ENCODE results near the gene GSTT2.
"Not testable (repeated sequence)": the region's sequence is repeated elsewhere in the genome, so short reads cannot be mapped to it uniquely, and the experiment has no call there.

The GSTT2 gene

DNA sequence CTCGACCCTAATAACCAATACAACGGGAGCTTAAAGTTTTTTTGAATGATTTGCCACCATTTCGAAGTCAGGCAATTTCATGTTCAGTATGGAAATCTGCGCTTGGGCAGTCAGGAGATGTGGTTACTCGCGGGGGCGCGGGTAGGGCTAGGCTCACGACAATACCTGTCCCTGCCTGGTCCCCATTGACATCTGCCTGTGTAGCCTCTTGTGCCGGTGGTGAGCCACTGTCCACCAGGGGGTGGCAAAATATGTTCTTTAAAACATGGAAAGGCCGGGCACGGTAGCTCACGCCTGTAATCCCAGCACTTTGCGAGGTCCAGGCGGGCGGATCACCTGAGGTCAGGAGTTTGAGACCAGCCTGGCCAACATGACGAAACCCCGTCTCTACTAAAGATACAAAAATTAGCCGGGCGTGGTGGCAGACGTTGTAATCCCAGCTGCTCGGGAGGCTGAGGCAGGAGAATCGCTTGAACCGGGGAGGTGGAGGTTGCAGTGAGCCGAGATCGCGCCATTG is 5.0 kb upstream of the GSTT2 start:
- H3K36me3 ChIP-seq (ENCODE audit: insufficient read depth, insufficient read length, low read length): peaks cover 21% of the 10 kb centered on the region
- H3K4me3 ChIP-seq (ENCODE audit: insufficient read length, low read depth); H3K9me3 ChIP-seq (ENCODE audit: insufficient read depth, low read length); DNase-seq (ENCODE audit: low read depth, low spot score); H3K4me1 ChIP-seq (ENCODE audit: insufficient read depth, insufficient read length); H3K9ac ChIP-seq (ENCODE audit: insufficient read length, low read depth); H3K27me3 ChIP-seq (ENCODE audit: insufficient read depth, insufficient read length): not testable (repeated sequence)

GRCh38 chr22:23977304-23977703 is 2.6 kb upstream of the GSTT2 start:
- not testable (repeated sequence) for H3K9ac ChIP-seq (ENCODE audit: insufficient read length, low read depth); H3K4me1 ChIP-seq (ENCODE audit: insufficient read depth, insufficient read length)

DNA sequence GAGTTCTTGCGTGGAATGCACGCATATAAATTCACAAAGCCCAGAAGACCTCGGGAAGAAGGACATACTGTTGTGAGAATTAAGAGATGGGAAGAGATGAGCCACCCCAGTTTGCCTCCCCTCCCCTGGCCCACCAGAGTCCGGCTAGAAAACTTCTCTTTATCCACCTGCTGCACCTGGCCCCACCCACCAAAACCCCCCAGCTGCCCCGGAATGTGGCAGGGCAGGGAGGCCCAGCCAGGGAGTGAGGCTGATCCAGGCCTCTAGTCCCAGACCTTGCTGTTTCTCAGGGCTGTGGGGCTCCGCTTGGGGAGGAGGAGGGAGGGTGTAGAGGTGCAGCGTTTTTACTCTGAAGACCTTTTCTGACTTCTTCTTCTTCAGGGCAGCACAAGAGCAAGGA is 633 bp downstream of the GSTT2 start:
- not testable (repeated sequence) for H3K9me3 ChIP-seq (ENCODE audit: insufficient read depth, low read length); DNase-seq (ENCODE audit: low read depth, low spot score); H3K9ac ChIP-seq (ENCODE audit: insufficient read length, low read depth); H3K36me3 ChIP-seq (ENCODE audit: insufficient read depth, insufficient read length, low read length); H3K4me3 ChIP-seq (ENCODE audit: insufficient read length, low read depth); H3K4me1 ChIP-seq (ENCODE audit: insufficient read depth, insufficient read length); H3K27me3 ChIP-seq (ENCODE audit: insufficient read depth, insufficient read length)

More at GRCh38 chr22:23977304-23977703, 2.6 kb upstream of the GSTT2 start:
- not testable (repeated sequence) for DNase-seq (ENCODE audit: low read depth, low spot score); H3K9me3 ChIP-seq (ENCODE audit: insufficient read depth, low read length); H3K36me3 ChIP-seq (ENCODE audit: insufficient read depth, insufficient read length, low read length); H3K4me3 ChIP-seq (ENCODE audit: insufficient read length, low read depth); H3K27me3 ChIP-seq (ENCODE audit: insufficient read depth, insufficient read length)

DNA sequence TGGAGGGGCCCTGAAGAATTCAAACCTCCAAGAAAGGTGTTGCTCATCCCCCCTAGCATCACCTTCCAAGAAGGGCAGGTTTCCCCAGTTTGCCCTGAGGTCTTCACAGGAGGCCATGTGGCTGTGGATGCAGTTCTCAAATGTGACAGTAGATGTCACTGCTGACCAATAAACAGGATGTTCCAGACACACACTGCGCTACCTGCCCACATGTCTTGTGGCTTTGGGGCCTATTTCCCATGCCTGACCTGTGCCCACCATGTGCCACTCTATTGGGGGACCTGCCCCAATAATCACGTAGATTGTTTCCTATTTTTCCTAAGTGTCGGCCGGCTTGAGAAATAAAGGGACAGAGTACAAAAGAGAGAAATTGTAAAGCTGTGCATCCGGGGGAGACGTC is 4.5 kb downstream of the GSTT2 start:
- no peak overlapping the region for H3K4me3 ChIP-seq (ENCODE audit: insufficient read length, low read depth)
- peak; percentile 16 for DNase-seq (ENCODE audit: low read depth, low spot score)
- TF ChIP-seq YY1 (IDR thresholded peaks at IDR 0.05; ENCODE audit: insufficient read depth, insufficient read length) (no peak), ZNF274 (IDR thresholded peaks at IDR 0.05; ENCODE audit: low read depth, low read length) (no peak), SUZ12 (IDR thresholded peaks at IDR 0.05; ENCODE audit: extremely low read depth, insufficient read depth, insufficient read length) (no peak)

GRCh38 chr22:23986089-23986488 is 6.2 kb downstream of the GSTT2 start:
- H3K9ac ChIP-seq (ENCODE audit: insufficient read length, low read depth); H3K4me3 ChIP-seq (ENCODE audit: insufficient read length, low read depth); H3K27me3 ChIP-seq (ENCODE audit: insufficient read depth, insufficient read length); H3K36me3 ChIP-seq (ENCODE audit: insufficient read depth, insufficient read length, low read length); H3K4me1 ChIP-seq (ENCODE audit: insufficient read depth, insufficient read length); H3K9me3 ChIP-seq (ENCODE audit: insufficient read depth, low read length); DNase-seq (ENCODE audit: low read depth, low spot score): not testable (repeated sequence)

More for the DNA sequence above, 4.5 kb downstream of the GSTT2 start:
- Histone ChIP-seq H3K4me1 (ENCODE audit: insufficient read depth, insufficient read length) (no peaks in the 10 kb centered on the region), H3K9me3 (ENCODE audit: insufficient read depth, low read length) (no peaks in the 10 kb centered on the region), H3K27me3 (ENCODE audit: insufficient read depth, insufficient read length) (no peaks in the 10 kb centered on the region), H3K36me3 (ENCODE audit: insufficient read depth, insufficient read length, low read length) (no peaks in the 10 kb centered on the region), H3K9ac (ENCODE audit: insufficient read length, low read depth) (no peak overlapping the region)

- H3K4me1 ChIP-seq (ENCODE audit: insufficient read depth, insufficient read length); H3K9ac ChIP-seq (ENCODE audit: insufficient read length, low read depth); H3K9me3 ChIP-seq (ENCODE audit: insufficient read depth, low read length); H3K36me3 ChIP-seq (ENCODE audit: insufficient read depth, insufficient read length, low read length); H3K27me3 ChIP-seq (ENCODE audit: insufficient read depth, insufficient read length); H3K4me3 ChIP-seq (ENCODE audit: insufficient read length, low read depth); DNase-seq (ENCODE audit: low read depth, low spot score): not testable (repeated sequence)
These were observed 6.7 kb downstream of the GSTT2 start for GRCh38 chr22:23986538-23987178.

DNA sequence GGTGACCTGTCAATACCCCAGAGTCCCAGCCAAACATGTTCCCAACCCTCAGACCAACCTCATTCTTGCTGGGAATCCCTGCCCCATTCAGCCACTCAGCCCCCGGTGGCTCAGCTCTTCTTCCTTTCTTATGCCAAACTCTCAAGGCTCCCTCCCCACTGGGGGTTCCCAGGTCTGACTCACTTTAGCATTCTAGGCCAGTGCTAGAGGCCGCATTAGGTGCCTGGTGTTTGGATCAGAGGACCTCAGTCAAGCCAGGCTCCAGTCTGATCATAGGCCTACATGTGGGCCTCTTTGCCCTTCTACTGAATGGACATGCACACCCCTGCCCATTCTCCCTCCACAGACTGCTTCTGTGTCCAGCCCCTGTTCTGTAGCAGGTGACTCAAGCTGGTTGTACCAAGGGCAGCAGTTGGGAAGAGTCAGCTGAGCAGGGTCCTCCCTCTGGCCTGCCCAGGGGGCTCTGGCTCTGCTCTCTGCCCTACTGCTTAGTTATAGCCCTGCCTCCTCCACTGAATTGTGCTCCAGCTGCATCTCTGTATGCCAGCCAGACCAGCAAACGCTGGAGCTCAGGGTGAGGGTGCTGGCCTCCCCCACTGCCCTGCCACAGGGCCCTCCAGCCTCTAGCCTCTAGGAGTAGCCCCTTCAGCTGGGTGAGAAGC is 9.8 kb downstream of the GSTT2 start:
- DNase-seq (ENCODE audit: low read depth, low spot score): peak; percentile 42
- H3K36me3 ChIP-seq (ENCODE audit: insufficient read depth, insufficient read length, low read length); H3K4me1 ChIP-seq (ENCODE audit: insufficient read depth, insufficient read length); H3K9ac ChIP-seq (ENCODE audit: insufficient read length, low read depth); H3K27me3 ChIP-seq (ENCODE audit: insufficient read depth, insufficient read length); H3K4me3 ChIP-seq (ENCODE audit: insufficient read length, low read depth); H3K9me3 ChIP-seq (ENCODE audit: insufficient read depth, low read length): not testable (repeated sequence)

- not testable (repeated sequence) for H3K9ac ChIP-seq (ENCODE audit: insufficient read length, low read depth); DNase-seq (ENCODE audit: low read depth, low spot score); H3K9me3 ChIP-seq (ENCODE audit: insufficient read depth, low read length); H3K36me3 ChIP-seq (ENCODE audit: insufficient read depth, insufficient read length, low read length); H3K4me3 ChIP-seq (ENCODE audit: insufficient read length, low read depth); H3K4me1 ChIP-seq (ENCODE audit: insufficient read depth, insufficient read length); H3K27me3 ChIP-seq (ENCODE audit: insufficient read depth, insufficient read length)
These were observed 13.1 kb downstream of the GSTT2 start for GRCh38 chr22:23993080-23993479.

- not testable (repeated sequence) for H3K36me3 ChIP-seq (ENCODE audit: insufficient read depth, insufficient read length, low read length); DNase-seq (ENCODE audit: low read depth, low spot score); H3K9me3 ChIP-seq (ENCODE audit: insufficient read depth, low read length)
These were observed 13.7 kb downstream of the GSTT2 start for GRCh38 chr22:23993581-23994177.

More at GRCh38 chr22:23993581-23994177, 13.7 kb downstream of the GSTT2 start:
- not testable (repeated sequence) for H3K4me3 ChIP-seq (ENCODE audit: insufficient read length, low read depth); H3K9ac ChIP-seq (ENCODE audit: insufficient read length, low read depth); H3K4me1 ChIP-seq (ENCODE audit: insufficient read depth, insufficient read length); H3K27me3 ChIP-seq (ENCODE audit: insufficient read depth, insufficient read length)

All from NT2/D1 (cell line).